ENCODE data around the gene PCDHGB5. TPM values are rescaled to one million over a fixed set of nuclear protein-coding genes. Genes with fewer than 3 reads are reported as not detected.

The PCDHGB5 gene
- polyA plus RNA-seq, 3 donors, result 0.01 to 0.08 TPM; not detected in 1

DNA sequence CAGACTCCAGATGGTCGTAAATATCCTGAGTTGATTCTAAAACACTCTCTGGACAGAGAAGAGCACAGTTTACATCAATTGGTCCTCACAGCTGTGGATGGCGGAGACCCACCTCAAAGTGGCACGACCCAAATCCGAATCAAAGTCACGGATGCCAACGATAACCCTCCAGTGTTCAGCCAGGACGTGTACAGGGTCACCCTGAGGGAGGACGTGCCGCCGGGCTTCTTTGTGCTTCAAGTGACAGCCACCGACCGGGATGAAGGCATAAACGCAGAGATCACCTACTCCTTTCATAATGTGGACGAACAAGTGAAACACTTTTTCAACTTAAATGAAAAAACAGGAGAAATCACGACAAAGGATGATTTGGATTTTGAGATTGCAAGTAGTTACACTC, 37.1 kb upstream of the PCDHGB5 start:
- no peak overlapping the region for H3K27ac ChIP-seq (ENCODE audit: low read depth in 1 of 2, low read length in 2 of 2)
- 43% methylated on average over 12 of the region's 15 CpGs for WGBS (ENCODE audit: insufficient coverage)
- Mint-ChIP-seq H3K27ac (peak overlapping the region in 1 of 7 donors; percentile 57), H3K4me3 (peak overlapping the region in 1 of 2 donors; percentile 85), H3K4me1 (peaks cover 2% of the 10 kb centered on the region), H3K36me3 (peaks cover 12 to 18% of the 10 kb centered on the region in 2 donors), H3K9me3 (peaks cover 40 to 86% (median 73%) of the 10 kb centered on the region in 7 donors), H3K27me3 (ENCODE audit: low read depth in 3 of 3) (peaks cover 52 to 72% (median 71%) of the 10 kb centered on the region in 3 donors)
- H3K4me1 ChIP-seq (ENCODE audit: control insufficient read depth in 1 of 2, insufficient read depth in 2 of 2, low read length in 2 of 2), result no peaks in the 10 kb centered on the region
- intact Hi-C loops (cut with micrococcal nuclease), result no loop called here
- H3K27me3 ChIP-seq (ENCODE audit: control insufficient read depth in 2 of 2, insufficient read depth in 2 of 2, low read length in 2 of 2), result peaks cover 51 to 91% of the 10 kb centered on the region in 2 donors
- DNase-seq, result no peak
- no peak overlapping the region for H3K4me2 ChIP-seq (replicated peaks; ENCODE audit: extremely low read depth, low read length, poor library complexity, severe bottlenecking)
- no peaks in the 10 kb centered on the region for H3K79me2 ChIP-seq (ENCODE audit: insufficient read depth, low read length)
- H2AFZ ChIP-seq (ENCODE audit: insufficient read depth, low read depth, low read length, poor library complexity, severe bottlenecking), result no peak overlapping the region
- TF ChIP-seq, protein P1, sequence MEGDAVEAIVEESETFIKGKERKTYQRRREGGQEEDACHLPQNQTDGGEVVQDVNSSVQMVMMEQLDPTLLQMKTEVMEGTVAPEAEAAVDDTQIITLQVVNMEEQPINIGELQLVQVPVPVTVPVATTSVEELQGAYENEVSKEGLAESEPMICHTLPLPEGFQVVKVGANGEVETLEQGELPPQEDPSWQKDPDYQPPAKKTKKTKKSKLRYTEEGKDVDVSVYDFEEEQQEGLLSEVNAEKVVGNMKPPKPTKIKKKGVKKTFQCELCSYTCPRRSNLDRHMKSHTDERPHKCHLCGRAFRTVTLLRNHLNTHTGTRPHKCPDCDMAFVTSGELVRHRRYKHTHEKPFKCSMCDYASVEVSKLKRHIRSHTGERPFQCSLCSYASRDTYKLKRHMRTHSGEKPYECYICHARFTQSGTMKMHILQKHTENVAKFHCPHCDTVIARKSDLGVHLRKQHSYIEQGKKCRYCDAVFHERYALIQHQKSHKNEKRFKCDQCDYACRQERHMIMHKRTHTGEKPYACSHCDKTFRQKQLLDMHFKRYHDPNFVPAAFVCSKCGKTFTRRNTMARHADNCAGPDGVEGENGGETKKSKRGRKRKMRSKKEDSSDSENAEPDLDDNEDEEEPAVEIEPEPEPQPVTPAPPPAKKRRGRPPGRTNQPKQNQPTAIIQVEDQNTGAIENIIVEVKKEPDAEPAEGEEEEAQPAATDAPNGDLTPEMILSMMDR (IDR thresholded peaks at IDR 0.05), result no peak
- no peaks in the 10 kb centered on the region for H4K20me1 ChIP-seq (ENCODE audit: insufficient read depth, low read length)
- H3K4me3 ChIP-seq (replicated peaks in 1 of 3; ENCODE audit: low read depth in 2 of 3, low read length in 3 of 3), result no peak overlapping the region
- no peaks in the 10 kb centered on the region for H3K36me3 ChIP-seq (replicated peaks in 1 of 2; ENCODE audit: control insufficient read depth in 1 of 2, insufficient read depth in 2 of 2, low read length in 2 of 2)
- H3K9ac ChIP-seq (ENCODE audit: insufficient read depth, low read length, poor library complexity, severe bottlenecking), result no peak overlapping the region
- peaks cover 58 to 79% of the 10 kb centered on the region in 2 donors for H3K9me3 ChIP-seq (replicated peaks in 1 of 2; ENCODE audit: control insufficient read depth in 1 of 2, insufficient read depth in 1 of 2, low read length in 2 of 2)

DNA sequence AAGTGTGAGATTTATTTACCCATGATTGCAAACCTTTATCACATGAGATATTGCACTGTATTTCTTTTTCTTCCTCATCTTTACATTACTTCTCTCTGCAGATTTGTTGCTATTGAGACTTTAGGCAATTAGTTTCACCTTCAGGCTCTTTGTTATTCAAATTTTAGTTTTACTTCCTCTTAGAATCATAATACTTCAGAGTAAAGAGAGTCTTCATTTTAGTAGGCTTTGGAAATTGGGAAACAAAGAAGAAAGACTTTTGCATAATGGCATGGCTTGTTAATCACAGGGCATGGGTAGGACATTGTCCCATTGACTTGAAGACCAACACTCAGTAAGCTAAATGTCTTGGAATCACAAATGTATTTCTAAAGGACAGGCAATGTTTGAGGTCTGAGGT, 35.0 kb upstream of the PCDHGB5 start:
- H3K4me3 ChIP-seq (replicated peaks in 1 of 3; ENCODE audit: low read depth in 2 of 3, low read length in 3 of 3), result no peak overlapping the region
- Mint-ChIP-seq H3K9me3 (peaks cover 43 to 82% (median 73%) of the 10 kb centered on the region in 7 donors), H3K36me3 (peaks cover 16 to 20% of the 10 kb centered on the region in 2 donors), H3K4me1 (peaks cover 2% of the 10 kb centered on the region), H3K4me3 (peak overlapping the region in 1 of 2 donors; percentile 83), H3K27ac (no peak overlapping the region), H3K27me3 (ENCODE audit: low read depth in 3 of 3) (peaks cover 67 to 73% (median 68%) of the 10 kb centered on the region in 3 donors)
- intact Hi-C loops (cut with micrococcal nuclease), result no loop called here
- no peaks in the 10 kb centered on the region for H3K79me2 ChIP-seq (ENCODE audit: insufficient read depth, low read length)
- no peaks in the 10 kb centered on the region for H3K4me1 ChIP-seq (ENCODE audit: control insufficient read depth in 1 of 2, insufficient read depth in 2 of 2, low read length in 2 of 2)
- H3K9me3 ChIP-seq (replicated peaks in 1 of 2; ENCODE audit: control insufficient read depth in 1 of 2, insufficient read depth in 1 of 2, low read length in 2 of 2), result peaks cover 55 to 72% of the 10 kb centered on the region in 2 donors
- no peak overlapping the region for H3K4me2 ChIP-seq (replicated peaks; ENCODE audit: extremely low read depth, low read length, poor library complexity, severe bottlenecking)
- no peaks in the 10 kb centered on the region for H3K36me3 ChIP-seq (replicated peaks in 1 of 2; ENCODE audit: control insufficient read depth in 1 of 2, insufficient read depth in 2 of 2, low read length in 2 of 2)
- peaks cover 53 to 93% of the 10 kb centered on the region in 2 donors for H3K27me3 ChIP-seq (ENCODE audit: control insufficient read depth in 2 of 2, insufficient read depth in 2 of 2, low read length in 2 of 2)
- H4K20me1 ChIP-seq (ENCODE audit: insufficient read depth, low read length), result no peaks in the 10 kb centered on the region
- TF ChIP-seq, protein P1 (IDR thresholded peaks at IDR 0.05), result no peak
- no peak overlapping the region for H3K9ac ChIP-seq (ENCODE audit: insufficient read depth, low read length, poor library complexity, severe bottlenecking)
- H2AFZ ChIP-seq (ENCODE audit: insufficient read depth, low read depth, low read length, poor library complexity, severe bottlenecking), result no peak overlapping the region
- H3K27ac ChIP-seq (ENCODE audit: low read depth in 1 of 2, low read length in 2 of 2), result no peak overlapping the region
- no peak for DNase-seq
